ENCODE results near the gene IGFBP1. TPM values are rescaled to one million over a fixed set of nuclear protein-coding genes. Genes with fewer than 3 reads are reported as not detected.

IGFBP1 gene
- total and polyA plus RNA-seq, 2 experiments from 2014 or later: not detected

- no peak overlapping the region for H3K4me3 Mint-ChIP-seq
- H4K20me1 ChIP-seq (replicated peaks; ENCODE audit: insufficient read depth): no peaks in the 10 kb centered on the region
- H3K4me1 ChIP-seq (ENCODE audit: insufficient read depth): peaks cover 17% of the 10 kb centered on the region
- H2AFZ ChIP-seq: no peak overlapping the region
- no peak overlapping the region for H3K4me2 ChIP-seq
- no peaks in the 10 kb centered on the region for H3K36me3 Mint-ChIP-seq (ENCODE audit: low read depth)
- H3K4me3 ChIP-seq: no peak overlapping the region
- no peaks in the 10 kb centered on the region for H3K79me2 ChIP-seq (replicated peaks; ENCODE audit: insufficient read depth)
- H3K9me3 Mint-ChIP-seq: no peaks in the 10 kb centered on the region; the same call in 1 of the 3 replicates
- H3K9me2 ChIP-seq (ENCODE audit: insufficient read depth): no peaks in the 10 kb centered on the region
- H3K27ac ChIP-seq (ENCODE audit: low read depth): no peak overlapping the region
- no peak for ATAC-seq
- H3K4me1 Mint-ChIP-seq: peaks cover 21% of the 10 kb centered on the region
- H3K27ac Mint-ChIP-seq: no peak overlapping the region
- H3K27me3 ChIP-seq (ENCODE audit: insufficient read depth): peaks cover 43% of the 10 kb centered on the region
- peaks cover 39% of the 10 kb centered on the region for H3K27me3 Mint-ChIP-seq (ENCODE audit: insufficient read depth, low read depth, poor library complexity)
- H3F3A ChIP-seq (replicated peaks; ENCODE audit: low read depth): no peaks in the 10 kb centered on the region
- TF ChIP-seq CREB1 (CRISPR knock-in tag; IDR thresholded peaks at IDR 0.05; ENCODE audit: low read depth): no peak
- TF ChIP-seq ZNF462 (CRISPR knock-in tag; IDR thresholded peaks at IDR 0.05): no peak
- no peak for TF ChIP-seq ETS1 (IDR thresholded peaks at IDR 0.05)
- no peak for TF ChIP-seq ZNF331 (CRISPR knock-in tag; IDR thresholded peaks at IDR 0.05; ENCODE audit: low read depth)
- TF ChIP-seq EZH2phosphoT487 (IDR thresholded peaks at IDR 0.05; ENCODE audit: unreplicated experiment): no peak
- TF ChIP-seq EZH2 (IDR thresholded peaks at IDR 0.05; ENCODE audit: low read depth, unreplicated experiment): no peak
- TF ChIP-seq, protein P1, sequence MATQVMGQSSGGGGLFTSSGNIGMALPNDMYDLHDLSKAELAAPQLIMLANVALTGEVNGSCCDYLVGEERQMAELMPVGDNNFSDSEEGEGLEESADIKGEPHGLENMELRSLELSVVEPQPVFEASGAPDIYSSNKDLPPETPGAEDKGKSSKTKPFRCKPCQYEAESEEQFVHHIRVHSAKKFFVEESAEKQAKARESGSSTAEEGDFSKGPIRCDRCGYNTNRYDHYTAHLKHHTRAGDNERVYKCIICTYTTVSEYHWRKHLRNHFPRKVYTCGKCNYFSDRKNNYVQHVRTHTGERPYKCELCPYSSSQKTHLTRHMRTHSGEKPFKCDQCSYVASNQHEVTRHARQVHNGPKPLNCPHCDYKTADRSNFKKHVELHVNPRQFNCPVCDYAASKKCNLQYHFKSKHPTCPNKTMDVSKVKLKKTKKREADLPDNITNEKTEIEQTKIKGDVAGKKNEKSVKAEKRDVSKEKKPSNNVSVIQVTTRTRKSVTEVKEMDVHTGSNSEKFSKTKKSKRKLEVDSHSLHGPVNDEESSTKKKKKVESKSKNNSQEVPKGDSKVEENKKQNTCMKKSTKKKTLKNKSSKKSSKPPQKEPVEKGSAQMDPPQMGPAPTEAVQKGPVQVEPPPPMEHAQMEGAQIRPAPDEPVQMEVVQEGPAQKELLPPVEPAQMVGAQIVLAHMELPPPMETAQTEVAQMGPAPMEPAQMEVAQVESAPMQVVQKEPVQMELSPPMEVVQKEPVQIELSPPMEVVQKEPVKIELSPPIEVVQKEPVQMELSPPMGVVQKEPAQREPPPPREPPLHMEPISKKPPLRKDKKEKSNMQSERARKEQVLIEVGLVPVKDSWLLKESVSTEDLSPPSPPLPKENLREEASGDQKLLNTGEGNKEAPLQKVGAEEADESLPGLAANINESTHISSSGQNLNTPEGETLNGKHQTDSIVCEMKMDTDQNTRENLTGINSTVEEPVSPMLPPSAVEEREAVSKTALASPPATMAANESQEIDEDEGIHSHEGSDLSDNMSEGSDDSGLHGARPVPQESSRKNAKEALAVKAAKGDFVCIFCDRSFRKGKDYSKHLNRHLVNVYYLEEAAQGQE (IDR thresholded peaks at IDR 0.05; ENCODE audit: unreplicated experiment): no peak
- TF ChIP-seq JUNB (IDR thresholded peaks at IDR 0.05; ENCODE audit: unreplicated experiment): no peak
- no peak for TF ChIP-seq POLR2AphosphoS5 (IDR thresholded peaks at IDR 0.05; ENCODE audit: low read depth)
- TF ChIP-seq NANOG (IDR thresholded peaks at IDR 0.05; ENCODE audit: borderline replicate concordance): no peak
- no peak for TF ChIP-seq ZNF114 (CRISPR knock-in tag; IDR thresholded peaks at IDR 0.05)
- TF ChIP-seq STAT1 (IDR thresholded peaks at IDR 0.05; ENCODE audit: unreplicated experiment): no peak
- TF ChIP-seq, protein P2, sequence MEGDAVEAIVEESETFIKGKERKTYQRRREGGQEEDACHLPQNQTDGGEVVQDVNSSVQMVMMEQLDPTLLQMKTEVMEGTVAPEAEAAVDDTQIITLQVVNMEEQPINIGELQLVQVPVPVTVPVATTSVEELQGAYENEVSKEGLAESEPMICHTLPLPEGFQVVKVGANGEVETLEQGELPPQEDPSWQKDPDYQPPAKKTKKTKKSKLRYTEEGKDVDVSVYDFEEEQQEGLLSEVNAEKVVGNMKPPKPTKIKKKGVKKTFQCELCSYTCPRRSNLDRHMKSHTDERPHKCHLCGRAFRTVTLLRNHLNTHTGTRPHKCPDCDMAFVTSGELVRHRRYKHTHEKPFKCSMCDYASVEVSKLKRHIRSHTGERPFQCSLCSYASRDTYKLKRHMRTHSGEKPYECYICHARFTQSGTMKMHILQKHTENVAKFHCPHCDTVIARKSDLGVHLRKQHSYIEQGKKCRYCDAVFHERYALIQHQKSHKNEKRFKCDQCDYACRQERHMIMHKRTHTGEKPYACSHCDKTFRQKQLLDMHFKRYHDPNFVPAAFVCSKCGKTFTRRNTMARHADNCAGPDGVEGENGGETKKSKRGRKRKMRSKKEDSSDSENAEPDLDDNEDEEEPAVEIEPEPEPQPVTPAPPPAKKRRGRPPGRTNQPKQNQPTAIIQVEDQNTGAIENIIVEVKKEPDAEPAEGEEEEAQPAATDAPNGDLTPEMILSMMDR (conservative IDR thresholded peaks at IDR 0.05; ENCODE audit: low read depth in 2 of 2): no peak
- no peaks in the 10 kb centered on the region for H3K36me3 ChIP-seq (ENCODE audit: insufficient read depth)
- DNase-seq (ENCODE audit: low spot score): no peak
These were observed 2.9 kb upstream of the IGFBP1 start for GRCh38 chr7:45885264-45885882.
